ENCODE measurements around the gene PPP1R7.

PPP1R7 gene

DNA sequence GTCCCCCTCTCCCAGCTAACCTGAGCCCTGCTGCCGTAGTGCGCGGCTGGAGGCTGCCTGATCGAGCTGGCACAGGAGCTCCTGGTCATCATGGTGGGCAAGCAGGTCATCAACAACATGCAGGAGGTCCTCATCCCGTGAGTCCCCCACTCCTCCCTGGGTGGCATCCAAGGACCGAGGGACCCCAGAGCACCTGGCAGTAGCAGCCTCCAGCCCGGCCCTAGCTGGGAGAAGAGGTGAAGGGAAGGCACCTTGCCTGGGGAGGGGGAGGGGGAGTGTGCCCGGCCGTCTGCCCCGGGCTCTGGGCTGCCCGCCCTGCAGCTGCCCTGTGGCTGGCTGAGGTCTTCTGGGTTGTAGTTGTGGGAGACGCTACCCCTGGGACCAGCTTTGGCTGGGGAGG is 64.5 kb downstream of the PPP1R7 start:
- no peak for DNase-seq (ENCODE audit: low spot score)

DNA sequence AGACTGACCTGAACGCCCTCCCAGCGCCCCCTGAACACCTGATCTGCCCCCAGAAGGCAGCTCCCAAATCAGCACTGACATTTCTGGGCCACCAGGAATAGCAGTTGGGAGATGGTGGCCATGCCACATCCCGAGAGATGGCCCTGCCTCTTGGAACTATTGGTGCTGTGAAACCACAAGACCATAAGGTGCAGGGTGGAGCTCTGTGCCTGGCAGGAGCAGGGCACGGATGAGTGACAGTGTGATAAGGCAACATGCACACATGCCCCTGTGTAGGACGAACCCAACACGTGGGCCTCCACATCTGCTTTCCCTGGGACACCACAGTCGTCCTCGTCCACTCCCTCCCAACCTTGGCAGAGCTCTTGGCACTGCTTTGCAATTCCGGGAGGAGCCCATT is 65.2 kb downstream of the PPP1R7 start:
- DNase-seq (ENCODE audit: low spot score) = no peak

DNA sequence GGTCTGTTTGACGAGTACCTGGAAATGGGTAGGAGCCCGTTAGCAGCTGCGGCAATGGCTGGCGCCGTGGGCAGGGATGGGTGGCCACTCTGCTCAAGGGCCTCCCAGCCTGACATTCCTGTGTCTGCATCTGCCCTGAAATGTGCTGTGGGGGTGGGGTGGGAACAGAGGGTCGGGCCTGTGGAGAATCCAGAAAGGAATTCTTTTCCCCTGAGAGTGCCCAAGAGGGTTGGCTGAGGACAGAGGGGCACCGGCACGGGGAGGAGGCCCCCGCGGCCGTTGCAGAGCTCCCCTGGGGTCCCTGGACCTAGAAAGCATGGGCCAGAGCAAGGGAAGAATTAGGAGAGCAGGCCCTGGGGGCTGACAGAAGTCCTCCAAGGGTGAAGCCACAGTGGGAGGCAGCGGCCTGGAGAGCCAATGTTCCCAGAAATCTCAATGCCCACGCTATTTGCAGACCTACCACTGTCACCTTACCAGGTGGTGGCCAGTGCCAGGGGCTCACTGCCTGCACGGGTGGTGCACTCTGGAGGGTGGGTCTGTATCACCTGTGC is 66.0 kb downstream of the PPP1R7 start:
- DNase-seq (ENCODE audit: low spot score) = no peak

DNA sequence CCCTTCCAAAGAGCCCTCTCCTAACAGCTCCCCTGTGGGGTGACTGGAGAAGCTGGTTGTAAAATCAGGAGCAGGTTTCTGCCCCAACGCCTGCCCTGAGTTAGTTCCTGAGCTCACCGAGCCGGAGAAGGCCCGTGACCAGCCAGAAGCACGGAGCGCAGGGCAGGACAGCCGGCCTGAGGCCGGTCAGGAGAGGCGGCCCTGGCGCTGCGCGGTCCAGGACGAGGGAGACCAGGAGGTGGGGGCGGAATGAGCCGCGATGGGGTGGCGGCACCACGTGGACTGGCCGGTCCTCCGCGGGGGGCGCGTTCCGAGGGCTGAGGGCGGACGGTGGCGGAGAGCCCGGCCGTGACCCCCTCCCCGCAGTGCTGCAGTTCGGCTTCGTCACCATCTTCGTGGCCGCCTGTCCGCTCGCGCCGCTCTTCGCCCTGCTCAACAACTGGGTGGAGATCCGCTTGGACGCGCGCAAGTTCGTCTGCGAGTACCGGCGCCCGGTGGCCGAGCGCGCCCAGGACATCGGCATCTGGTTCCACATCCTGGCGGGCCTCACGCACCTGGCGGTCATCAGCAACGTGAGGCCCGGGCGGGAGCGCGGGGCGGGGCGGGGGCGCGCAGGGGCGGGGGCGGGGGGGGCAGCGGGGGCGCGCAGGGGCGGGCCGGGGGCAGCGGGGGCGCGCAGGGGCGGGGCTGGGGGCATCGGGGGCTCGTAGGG is 67.2 kb downstream of the PPP1R7 start:
- DNase-seq (ENCODE audit: low spot score) = no peak

DNA sequence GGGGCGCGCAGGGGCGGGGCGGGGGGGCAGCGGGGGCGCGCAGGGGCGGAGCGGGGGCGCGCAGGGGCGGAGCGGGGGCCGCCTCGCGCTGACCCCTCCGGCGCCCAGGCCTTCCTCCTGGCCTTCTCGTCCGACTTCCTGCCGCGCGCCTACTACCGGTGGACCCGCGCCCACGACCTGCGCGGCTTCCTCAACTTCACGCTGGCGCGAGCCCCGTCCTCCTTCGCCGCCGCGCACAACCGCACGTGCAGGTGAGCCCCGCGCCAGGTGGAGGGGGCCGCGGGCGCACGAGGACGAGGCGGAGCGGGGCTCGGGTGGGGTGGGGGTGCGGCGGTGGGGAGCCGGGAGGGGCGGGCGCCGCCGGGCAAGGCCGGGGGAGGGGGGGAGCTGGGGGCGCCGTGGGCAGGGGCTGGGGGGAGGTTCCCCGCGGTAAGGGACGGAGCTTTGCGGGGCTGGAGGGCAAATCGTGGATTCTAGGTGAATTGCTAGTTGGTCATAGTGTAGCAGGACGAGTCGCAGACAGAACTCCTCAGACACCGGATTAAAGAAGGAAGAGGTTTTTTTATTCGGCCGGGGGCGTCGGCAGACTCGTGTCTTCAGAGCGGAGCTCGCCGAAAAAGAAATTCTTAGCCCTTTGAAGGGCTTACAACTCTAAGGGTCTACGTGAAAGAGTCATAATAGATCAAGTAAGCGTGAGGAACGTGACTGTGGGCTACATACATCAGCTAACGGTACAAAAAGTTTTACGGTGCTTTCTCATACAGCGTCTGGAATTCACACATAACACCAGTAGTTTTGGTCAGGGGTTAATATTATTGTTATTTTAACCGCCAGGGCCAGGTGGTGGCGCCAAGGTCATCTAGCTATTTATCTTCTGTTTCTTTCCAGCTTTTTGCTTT is 68.1 kb downstream of the PPP1R7 start:
- DNase-seq (ENCODE audit: low spot score) = no peak

DNA sequence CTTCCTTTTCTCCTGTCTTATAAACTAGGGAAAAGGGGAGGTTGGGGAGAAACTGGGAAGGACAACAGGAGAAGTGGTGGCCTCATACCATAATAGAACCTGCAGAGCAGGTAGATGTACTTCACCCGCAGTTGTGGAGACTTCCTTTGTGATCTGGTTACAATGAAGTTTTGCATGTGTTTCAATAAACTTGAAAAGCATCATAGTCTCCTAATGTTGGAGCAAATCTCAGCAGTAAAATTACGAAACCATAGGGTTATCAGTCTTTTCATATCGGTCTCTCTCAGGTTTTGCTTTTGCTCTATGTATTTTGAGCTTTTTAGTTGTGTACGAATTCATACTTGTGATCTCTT is 68.7 kb downstream of the PPP1R7 start:
- no peak for DNase-seq (ENCODE audit: low spot score)

DNA sequence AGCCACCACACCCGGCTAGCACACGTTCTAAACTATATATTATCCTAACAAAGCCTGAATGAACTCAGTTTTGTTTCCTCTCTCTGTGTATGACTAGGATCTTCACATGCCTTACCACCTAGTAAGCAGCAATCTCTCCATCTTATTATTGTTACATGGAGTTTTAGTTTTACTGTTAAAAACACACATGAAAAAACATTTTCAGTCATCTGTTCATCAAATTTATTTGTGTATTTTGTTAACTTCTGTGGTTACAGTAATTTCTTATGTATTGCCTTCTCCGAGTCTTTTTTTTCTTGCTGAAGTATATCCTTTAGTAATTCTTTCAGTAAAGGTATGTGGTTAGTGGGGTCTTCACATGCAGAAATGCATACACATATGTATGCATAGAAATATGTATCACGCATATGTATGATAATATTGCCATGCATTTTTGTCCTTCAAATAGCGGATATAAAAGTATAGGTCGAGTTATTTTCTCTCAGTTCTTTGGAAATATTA is 69.6 kb downstream of the PPP1R7 start:
- no peak for DNase-seq (ENCODE audit: low spot score)

DNA sequence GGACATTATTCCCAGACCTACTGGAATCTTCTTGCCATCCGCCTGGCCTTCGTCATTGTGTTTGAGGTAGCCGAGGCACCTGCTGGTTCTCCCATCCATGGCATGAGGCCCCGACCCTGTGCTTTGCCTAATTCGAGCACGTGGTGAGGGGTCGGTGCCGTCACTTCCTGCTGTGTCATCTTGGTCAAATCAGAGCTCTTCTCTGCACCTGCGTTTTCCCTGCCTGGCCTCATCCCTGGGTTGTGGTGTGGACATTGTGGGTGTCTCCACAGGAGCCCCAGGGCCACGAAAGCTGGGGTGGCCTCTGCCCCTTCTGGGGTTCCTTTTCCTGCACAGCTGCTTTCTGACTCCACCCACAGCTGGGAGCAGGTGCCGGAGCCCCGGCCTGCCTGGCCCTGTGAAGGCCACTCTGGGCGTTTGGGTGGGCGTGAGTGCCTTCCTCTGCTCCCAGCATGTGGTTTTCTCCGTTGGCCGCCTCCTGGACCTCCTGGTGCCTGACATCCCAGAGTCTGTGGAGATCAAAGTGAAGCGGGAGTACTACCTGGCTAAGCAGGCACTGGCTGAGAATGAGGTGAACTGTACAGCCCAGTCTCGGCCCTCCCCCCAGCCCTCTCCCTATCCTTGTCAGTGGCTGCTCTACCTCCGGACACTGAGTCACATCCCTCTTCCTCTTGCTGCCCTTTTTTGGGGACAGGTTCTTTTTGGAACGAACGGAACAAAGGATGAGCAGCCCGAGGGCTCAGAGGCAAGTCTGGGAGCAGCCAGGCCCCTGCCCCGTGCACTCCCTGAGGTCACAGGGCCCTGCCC is 73.1 kb downstream of the PPP1R7 start:
- DNase-seq (ENCODE audit: low spot score) = no peak

DNA sequence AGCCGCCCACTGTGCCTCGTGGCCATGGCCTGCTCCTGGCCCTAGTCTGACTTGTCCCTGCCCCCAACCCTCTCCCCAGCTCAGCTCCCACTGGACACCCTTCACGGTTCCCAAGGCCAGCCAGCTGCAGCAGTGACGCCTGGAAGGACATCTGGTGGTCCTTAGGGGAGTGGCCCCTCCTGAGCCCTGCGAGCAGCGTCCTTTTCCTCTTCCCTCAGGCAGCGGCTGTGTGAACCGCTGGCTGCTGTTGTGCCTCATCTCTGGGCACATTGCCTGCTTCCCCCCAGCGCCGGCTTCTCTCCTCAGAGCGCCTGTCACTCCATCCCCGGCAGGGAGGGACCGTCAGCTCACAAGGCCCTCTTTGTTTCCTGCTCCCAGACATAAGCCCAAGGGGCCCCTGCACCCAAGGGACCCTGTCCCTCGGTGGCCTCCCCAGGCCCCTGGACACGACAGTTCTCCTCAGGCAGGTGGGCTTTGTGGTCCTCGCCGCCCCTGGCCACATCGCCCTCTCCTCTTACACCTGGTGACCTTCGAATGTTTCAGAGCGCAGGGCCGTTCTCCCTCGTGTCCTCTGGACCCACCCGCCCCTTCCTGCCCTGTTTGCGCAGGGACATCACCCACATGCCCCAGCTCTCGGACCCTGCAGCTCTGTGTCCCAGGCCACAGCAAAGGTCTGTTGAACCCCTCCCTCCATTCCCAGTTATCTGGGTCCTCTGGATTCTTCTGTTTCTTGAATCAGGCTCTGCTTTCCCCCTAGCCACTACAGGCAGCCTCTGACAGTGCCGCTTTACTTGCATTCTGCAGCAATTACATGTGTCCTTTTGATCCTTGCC is 74.0 kb downstream of the PPP1R7 start:
- no peak for DNase-seq (ENCODE audit: low spot score)

DNA sequence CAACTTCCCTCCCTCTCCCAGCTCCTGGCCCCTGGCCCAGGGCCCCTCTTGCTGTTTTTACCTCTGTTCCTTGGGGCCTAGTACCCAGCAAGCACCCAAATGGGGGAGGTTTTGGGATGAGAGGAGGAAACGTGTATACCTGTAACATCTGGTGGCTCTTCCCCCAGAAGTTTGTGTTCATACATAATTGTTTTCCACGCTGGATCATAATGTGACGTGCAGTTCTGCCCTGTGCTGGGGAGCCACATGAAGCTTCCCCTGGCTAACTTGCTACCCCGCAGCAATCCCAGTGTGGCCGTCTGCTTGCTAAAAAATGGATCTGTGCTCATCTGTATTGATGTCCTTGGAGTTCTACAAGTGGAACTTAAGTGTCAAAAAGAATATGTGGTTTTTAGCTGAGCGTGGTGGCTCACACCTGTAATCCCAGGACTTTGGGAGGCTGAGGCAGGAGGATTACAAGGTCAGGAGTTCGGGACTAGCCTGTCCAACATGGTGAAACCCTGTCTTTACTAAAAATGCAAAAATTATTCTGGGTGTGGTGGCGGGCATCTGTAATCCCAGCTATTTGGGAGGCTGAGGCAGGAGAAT is 74.7 kb downstream of the PPP1R7 start:
- DNase-seq (ENCODE audit: low spot score) = no peak

DNA sequence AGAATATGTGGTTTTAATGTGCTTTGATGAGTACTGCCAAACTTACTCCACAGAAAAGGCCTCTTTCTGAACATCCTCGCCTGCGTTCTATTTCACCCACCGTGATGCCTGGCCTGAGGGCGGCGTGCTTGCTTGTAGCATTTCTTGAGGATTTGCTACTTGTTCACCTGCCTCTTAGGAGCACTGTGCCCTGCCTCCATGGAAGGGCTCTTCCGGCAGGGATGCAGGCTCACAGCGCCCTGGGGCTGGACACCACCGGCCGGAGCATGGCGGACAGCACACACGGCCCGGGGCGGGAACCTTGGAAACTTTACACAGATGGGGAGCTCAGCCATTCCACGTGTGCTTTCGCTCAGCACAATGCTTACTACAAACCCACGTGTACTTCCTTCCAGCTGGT is 75.3 kb downstream of the PPP1R7 start:
- DNase-seq (ENCODE audit: low spot score) = no peak

DNA sequence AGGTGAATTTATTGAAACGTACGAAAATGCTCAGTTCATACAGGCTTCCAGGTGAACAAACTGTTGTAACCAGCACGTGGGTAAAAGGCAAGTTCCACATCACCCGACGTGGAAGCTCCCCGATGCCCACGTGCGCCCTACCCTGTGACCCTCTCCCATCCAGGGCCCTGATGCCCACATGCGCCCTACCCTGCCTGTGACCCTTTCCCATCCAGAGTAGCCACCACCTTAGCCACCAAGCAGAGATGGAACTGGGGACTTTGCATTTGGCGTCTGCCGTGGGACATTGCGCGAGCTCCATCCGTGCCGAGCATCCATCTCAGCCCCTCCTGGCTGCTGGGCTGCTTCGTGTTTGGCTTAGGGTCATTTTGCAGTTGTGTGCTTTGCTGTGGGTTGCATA is 75.7 kb downstream of the PPP1R7 start:
- no peak for DNase-seq (ENCODE audit: low spot score)

DNA sequence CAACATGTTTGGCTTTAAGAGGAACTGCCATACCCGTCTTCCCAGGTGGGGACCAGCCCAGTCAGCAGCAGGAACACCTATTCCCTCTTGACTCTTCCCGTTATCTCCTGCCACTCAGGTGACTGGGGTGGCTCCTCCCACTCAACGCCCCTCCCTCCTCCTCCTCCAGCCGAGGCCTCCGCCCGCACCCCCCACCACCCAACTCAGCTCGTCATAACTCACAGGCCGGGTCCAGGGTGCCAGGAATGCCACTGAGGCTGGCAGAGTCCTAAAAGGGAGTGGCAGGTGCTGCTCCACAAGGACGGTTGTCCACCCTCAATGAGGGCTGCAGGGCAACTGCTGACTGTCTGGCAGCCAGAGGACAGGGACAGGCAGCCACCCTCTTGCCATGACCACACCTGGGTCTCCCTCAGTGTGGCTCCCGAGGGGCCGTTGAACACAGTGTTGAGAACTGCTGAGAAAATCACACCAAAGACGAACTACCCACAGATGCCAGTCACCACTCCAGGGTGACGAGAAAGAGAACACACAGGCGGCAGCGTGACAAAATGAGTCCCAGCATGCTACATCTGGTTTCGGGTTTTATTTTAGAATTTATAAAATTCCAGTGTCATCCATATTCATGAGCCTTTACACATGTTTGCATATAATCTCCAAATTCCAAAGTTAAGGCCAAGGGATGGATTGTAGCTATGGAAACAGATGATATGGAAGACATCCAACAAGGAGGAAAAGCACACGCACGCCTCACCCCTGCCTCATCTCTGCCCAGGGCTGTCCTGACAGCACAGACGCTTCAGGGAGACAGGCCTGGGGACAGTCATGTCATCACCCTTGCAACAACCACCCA is 76.7 kb downstream of the PPP1R7 start:
- DNase-seq (ENCODE audit: low spot score) = no peak

DNA sequence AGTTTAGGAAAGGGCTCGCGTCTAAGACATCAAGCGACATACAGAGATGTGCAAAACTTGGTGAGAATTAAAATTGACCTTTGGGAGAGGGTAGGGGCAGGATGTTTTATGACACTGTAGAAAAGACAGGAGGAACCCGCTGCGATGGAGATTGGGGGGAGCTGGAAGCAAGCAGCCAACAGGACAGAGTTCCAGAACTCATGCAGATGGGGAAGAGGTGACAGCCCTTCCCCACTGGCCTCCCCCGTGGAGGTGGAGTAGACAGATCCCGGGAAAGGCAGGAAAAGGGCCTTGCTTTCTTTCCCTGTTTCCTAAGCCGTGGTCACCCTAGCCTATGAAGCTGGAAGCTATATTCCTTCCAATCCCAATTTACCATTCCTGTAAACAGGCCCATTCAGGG is 77.3 kb downstream of the PPP1R7 start:
- DNase-seq (ENCODE audit: low spot score) = no peak

DNA sequence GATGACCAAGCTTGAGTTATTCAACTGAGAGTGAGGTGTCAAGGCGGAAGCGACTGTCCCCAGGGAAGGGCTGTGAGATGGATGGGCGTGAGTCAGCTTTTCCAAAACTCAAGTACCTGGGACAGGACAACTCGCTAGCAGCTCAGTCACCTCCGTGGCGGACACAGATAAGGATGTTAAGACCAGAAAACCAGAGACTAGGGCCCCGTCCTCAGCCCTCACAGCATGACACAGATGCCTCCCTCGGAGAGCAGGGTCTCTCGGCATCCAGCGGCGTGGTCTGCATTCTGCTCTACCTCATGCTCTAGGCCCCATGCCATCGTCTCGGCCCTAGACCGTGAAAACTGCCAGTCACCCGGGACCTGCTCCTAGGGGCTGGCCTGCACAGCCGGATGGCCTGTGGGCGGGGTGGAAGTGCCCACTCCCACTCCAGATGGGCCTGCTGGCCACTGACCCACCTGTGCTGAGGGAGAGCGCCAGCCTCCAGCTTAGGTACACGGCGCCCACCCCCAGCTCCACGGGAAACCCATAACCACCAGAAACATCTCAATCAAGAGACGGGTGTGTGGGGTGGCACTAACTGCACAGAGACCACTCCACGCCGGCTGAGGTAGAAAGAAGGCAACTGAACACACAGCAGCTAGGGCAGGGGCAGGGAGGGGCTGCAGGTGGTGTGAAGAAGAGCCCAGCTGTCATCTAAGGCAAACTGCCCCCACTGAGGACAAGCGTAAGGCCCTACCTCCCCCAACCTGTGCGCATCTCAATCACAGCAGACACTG is 78.0 kb downstream of the PPP1R7 start:
- no peak for DNase-seq (ENCODE audit: low spot score)

DNA sequence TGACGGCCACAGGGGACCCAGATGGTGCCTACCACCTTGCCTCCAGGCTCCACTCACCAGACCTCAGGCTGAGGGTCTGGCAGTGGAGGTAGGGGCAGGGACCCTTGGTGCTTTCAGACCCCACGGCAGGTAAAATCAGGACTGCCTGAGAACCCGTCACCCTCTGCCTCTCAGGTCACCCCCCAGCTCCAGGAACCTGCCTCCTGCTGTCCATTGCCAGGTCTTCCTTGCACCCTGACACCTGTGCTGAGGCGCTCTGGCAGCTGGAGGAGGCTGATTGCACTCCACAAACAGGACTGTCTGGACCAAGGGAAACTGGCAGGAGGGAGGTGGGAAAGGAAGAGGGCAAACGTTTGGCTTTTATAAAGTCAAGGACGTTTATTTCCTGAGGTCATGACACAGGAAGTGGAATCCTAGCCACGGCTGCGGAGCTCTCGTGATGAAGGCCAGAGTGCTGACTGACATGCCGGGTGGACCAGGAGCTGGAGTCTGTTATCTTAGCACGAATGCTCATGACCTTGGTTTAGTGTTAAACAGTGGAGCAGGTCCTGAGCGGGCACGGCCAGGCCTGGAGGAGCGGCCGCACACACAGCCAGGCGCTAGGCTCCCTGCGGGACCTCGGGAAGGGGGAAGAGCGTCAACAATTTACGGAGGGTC is 78.7 kb downstream of the PPP1R7 start:
- DNase-seq (ENCODE audit: low spot score) = no peak

DNA sequence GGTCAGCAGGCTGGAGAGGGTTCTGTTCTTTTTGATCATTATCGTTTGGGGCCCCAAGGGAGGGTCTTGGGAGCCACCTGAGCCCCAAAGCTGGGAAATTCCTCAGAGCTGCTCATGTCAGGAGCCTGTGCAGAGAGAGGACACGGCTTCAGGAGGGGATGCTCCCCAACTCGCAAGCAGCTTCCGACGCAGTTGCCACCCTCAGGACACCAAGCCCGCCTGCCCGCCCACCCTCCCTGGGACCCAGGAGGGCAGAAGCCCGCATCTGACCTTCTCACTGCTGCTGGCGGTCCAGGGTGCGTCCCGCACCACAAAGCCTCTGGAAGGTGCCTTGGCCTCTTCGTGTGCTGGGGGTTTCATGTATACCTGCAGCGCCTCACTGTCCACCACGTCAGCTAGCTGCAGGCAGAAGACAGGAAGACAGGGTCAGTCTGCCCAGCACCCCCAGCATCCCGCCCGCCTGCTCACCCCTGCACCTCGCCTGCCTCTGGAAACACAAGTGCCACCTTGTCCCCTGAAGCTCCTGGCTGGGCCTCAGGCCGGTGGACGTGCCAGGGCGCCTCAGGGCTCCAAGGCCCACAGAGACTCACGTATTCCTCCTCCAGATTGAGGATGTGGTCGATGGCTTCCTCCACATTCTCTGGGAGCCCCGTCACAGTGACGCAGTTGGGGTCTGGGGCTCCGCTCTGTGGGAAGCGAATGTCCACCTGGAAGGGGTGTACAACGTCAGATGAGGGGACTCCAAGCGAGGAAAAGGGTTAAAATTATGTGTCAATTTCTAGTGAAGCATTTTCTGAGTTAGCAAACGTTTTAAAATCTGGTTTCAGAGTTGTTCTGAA is 79.5 kb downstream of the PPP1R7 start:
- no peak for DNase-seq (ENCODE audit: low spot score)

DNA sequence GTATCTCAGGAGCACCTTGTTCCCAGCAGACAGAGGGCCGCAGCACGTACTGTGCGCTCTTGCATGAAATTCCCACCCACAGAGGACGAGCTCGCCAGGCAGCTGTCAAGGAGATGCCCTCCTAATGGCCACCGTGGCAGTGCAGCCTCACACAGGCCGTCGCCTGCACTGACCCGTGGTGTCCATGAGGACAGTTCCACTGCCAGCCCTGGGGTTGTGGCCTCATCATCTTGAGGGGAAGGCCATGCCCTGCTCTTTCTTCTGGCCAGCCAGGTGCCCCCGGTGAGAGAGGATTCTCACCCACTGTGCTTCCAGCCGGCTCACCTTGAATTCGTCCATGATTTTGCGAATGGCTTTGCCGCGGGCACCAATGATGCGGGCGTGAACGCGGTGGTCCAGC is 80.2 kb downstream of the PPP1R7 start:
- no peak for DNase-seq (ENCODE audit: low spot score)
